Measurements from ENCODE around the gene CD164.

Gene CD164

DNA sequence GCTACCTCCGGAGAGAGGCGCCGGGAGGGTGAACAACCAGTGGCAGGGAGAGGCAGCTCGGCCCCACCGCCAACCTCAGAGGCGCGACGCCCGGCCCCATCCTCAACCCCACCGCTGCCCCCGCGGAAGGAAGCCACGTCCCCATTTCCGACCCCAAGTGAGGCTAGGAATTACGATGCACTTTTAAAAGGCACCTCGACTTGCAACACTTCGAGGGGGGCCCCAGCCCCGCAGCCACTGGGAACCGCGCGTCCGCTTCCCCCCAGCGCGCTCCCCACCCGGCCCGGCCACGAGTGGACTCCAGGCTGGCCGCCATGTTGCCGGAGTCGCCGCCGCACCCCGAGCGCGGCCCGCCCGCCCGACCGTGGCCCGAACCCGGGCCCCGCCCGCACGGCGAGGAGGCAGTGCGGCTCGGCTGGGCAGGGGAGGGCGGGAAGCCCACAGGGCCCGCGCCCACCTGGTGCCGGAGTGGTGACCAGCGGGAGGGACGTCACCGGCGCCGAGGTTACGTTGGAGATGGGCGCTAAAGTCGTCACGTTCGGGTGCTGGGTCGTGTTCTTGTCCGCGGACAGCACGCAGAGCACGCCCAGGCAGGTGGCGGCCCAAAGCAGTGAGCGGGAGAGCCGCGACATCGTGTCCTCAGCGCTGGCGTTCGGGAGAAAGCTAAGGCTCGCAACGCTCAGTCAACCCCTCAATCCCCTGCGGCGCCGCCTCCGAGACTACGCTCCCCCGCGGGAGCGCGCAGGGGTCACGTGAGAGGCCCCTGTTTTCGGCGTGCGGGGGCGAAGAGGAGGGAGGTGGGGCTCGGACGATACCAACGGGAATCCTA is at the start of gene CD164:
Gene CD164 (minus strand): TSS at position 721 of the 829 bp plus-strand sequence. CDS start 89 bp downstream, at position 632.
- peaks cover 37% of the 10 kb centered on the region for H3K4me1 Mint-ChIP-seq
- peak; percentile 82 for ATAC-seq
- no peaks in the 10 kb centered on the region for H3K9me3 Mint-ChIP-seq
- no peaks in the 10 kb centered on the region for H3K27me3 Mint-ChIP-seq
- H3K27ac Mint-ChIP-seq: peak within 1 kb of the TSS; percentile 100
- H3K36me3 Mint-ChIP-seq: peaks cover 32% of the 10 kb centered on the region
- peak within 1 kb of the TSS; percentile 98 for H3K4me3 Mint-ChIP-seq

- H3K4me3 Mint-ChIP-seq: no peak overlapping the region
- no peaks in the 10 kb centered on the region for H3K36me3 Mint-ChIP-seq
- no peak for ATAC-seq
- H3K27me3 Mint-ChIP-seq: no peaks in the 10 kb centered on the region
- H3K4me1 Mint-ChIP-seq: no peaks in the 10 kb centered on the region
- no peak overlapping the region for H3K27ac Mint-ChIP-seq
- no peaks in the 10 kb centered on the region for H3K9me3 Mint-ChIP-seq
Measured at GRCh38 chr6:109429496-109429895, 47.2 kb upstream of the CD164 start.

GRCh38 chr6:109428889-109429477 is 46.7 kb upstream of the CD164 start:
- Mint-ChIP-seq H3K27me3 (no peaks in the 10 kb centered on the region), H3K36me3 (no peaks in the 10 kb centered on the region), H3K9me3 (no peaks in the 10 kb centered on the region), H3K4me3 (no peak overlapping the region), H3K4me1 (peaks cover 2% of the 10 kb centered on the region), H3K27ac (no peak overlapping the region)
- ATAC-seq: no peak

DNA sequence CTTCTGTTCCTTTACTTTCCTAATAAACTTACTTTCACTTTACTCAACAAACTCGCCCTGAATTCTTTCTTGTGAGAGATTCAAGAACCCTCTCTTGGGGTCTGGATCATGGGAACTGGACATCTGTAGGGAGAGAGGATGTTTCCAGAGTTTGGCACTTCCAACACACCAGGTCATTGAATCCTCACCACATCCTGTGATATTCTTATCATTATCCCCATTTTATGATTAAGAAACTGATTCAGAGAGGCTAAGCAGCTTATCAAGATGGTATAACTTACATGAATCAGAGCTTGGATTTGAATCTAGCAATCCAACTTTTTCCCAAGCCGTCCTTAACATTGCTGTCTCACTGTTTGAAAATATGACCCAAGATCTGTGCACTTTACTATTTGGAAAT is 42.7 kb upstream of the CD164 start:
- Mint-ChIP-seq H3K4me1 (peaks cover 7% of the 10 kb centered on the region), H3K9me3 (no peaks in the 10 kb centered on the region), H3K36me3 (no peaks in the 10 kb centered on the region), H3K4me3 (no peak overlapping the region), H3K27ac (no peak overlapping the region), H3K27me3 (no peaks in the 10 kb centered on the region)
- no peak for ATAC-seq

DNA sequence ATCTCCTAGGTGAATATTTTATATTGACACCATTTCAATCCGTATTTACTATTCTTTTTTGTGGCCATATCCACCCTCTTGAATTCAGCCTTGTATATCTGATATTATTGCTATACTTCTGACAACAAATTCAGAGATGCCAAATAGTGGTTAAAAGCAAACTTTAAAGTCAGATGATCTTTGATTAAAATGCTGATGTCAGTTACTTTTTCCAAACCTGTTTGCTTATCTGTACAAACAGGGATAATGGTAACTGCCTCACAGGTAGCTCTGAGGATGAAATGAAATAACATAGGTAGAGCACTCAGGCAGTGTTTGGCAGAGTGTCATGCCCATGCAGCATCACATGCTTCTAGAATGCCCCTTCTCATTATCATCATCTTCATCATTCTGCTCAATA is 38.9 kb upstream of the CD164 start:
- Mint-ChIP-seq H3K36me3 (no peaks in the 10 kb centered on the region), H3K27me3 (no peaks in the 10 kb centered on the region), H3K4me1 (peaks cover 7% of the 10 kb centered on the region), H3K27ac (no peak overlapping the region), H3K4me3 (no peak overlapping the region), H3K9me3 (no peaks in the 10 kb centered on the region)
- no peak for ATAC-seq

GRCh38 chr6:109420751-109421150 is 38.5 kb upstream of the CD164 start:
- H3K4me3 Mint-ChIP-seq: no peak overlapping the region
- ATAC-seq: no peak
- peaks cover 7% of the 10 kb centered on the region for H3K4me1 Mint-ChIP-seq
- no peaks in the 10 kb centered on the region for H3K27me3 Mint-ChIP-seq
- H3K36me3 Mint-ChIP-seq: no peaks in the 10 kb centered on the region
- H3K9me3 Mint-ChIP-seq: no peaks in the 10 kb centered on the region
- H3K27ac Mint-ChIP-seq: no peak overlapping the region

GRCh38 chr6:109417646-109418045 is 35.4 kb upstream of the CD164 start:
- Mint-ChIP-seq H3K4me1 (no peaks in the 10 kb centered on the region), H3K27ac (no peak overlapping the region), H3K9me3 (peaks cover 2% of the 10 kb centered on the region), H3K27me3 (no peaks in the 10 kb centered on the region), H3K4me3 (no peak overlapping the region), H3K36me3 (no peaks in the 10 kb centered on the region)
- no peak for ATAC-seq

DNA sequence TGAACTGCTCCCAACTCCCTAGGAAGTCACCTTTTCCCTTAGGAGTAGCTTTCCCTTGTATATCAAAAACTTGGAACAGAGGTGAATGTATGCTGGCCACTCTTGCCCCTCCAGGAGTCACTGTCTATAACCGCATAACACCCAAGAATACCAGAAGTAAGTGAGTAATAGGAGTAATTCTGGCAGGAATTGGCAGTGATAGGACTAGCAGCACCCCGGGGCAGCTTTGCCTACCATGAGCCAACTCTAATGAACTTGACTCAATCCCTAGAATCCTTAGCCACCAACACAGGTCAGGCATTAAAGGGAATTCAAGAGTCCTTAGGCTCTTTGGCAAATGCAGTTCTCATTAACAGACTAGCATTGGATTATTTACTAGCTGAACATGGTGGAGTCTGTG is 28.8 kb upstream of the CD164 start:
- no peak for ATAC-seq
- H3K27me3 Mint-ChIP-seq: no peaks in the 10 kb centered on the region
- no peak overlapping the region for H3K4me3 Mint-ChIP-seq
- H3K4me1 Mint-ChIP-seq: no peaks in the 10 kb centered on the region
- peaks cover 2% of the 10 kb centered on the region for H3K9me3 Mint-ChIP-seq
- peaks cover 4% of the 10 kb centered on the region for H3K36me3 Mint-ChIP-seq
- H3K27ac Mint-ChIP-seq: no peak overlapping the region

DNA sequence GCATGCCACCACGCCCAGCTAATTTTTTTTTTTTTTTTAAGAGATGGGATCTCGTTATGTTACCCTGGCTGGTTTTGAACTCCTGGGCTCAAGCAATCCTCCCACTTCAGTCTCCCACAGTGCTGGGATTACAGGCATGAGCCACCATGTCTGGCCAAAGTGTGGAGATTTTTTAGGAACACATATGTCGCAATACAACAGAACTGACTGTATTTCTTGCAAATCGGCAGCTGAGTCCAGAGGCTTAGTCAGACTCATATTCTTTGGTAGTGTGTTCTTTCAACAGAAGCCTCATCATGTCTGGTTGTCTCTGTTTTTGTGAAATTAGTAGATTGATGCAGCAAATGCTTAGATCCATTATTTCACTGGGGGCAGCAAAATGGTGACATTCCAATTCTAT is 23.9 kb upstream of the CD164 start:
- no peaks in the 10 kb centered on the region for H3K27me3 Mint-ChIP-seq
- H3K4me3 Mint-ChIP-seq: no peak overlapping the region

GRCh38 chr6:109397020-109397419 is 14.8 kb upstream of the CD164 start:
- no peaks in the 10 kb centered on the region for H3K36me3 Mint-ChIP-seq
- no peaks in the 10 kb centered on the region for H3K4me1 Mint-ChIP-seq
- H3K27me3 Mint-ChIP-seq: no peaks in the 10 kb centered on the region
- H3K4me3 Mint-ChIP-seq: no peak overlapping the region
- no peaks in the 10 kb centered on the region for H3K9me3 Mint-ChIP-seq
- H3K27ac Mint-ChIP-seq: no peak overlapping the region
- ATAC-seq: no peak

More for the DNA sequence above, 23.9 kb upstream of the CD164 start:
- Mint-ChIP-seq H3K27ac (no peak overlapping the region), H3K36me3 (peaks cover 4% of the 10 kb centered on the region), H3K9me3 (no peaks in the 10 kb centered on the region), H3K4me1 (no peaks in the 10 kb centered on the region)
- no peak for ATAC-seq

DNA sequence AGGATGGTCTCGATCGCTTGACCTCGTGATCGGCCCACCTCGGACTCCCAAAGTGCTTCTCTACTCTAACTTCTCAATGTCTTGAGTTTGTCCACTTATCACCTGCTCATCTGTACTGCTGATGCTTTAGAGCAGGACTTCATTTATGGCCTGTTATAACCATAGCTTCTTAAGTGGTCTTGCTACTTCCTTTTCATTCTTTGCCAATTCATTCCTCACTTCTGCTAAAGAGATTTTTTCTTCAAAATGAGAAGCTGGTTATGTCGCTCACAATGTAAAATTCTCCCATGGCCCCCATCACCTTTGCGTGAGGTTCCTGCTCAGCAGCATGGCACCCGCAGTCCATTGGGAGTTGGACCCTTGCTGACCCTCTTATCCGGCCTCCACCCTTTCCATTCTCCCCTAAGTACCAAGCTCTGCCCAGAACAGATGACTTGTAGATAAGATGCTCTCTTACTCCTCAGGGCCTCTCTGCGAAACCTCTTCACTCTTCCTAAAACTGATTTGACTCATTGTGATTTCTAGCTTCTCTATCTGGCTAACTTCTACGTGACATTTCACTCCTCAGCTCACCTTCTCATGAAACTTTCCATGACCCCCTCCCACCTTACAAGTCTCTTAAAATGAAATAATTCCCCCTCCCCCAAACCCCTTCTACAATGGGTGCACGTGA is 13.9 kb upstream of the CD164 start:
- no peaks in the 10 kb centered on the region for H3K4me1 Mint-ChIP-seq
- no peak overlapping the region for H3K4me3 Mint-ChIP-seq
- no peak for ATAC-seq
- no peaks in the 10 kb centered on the region for H3K27me3 Mint-ChIP-seq
- H3K36me3 Mint-ChIP-seq: no peaks in the 10 kb centered on the region
- no peak overlapping the region for H3K27ac Mint-ChIP-seq
- H3K9me3 Mint-ChIP-seq: no peaks in the 10 kb centered on the region

GRCh38 chr6:109393886-109394281 is 11.6 kb upstream of the CD164 start:
- no peak for ATAC-seq

GRCh38 chr6:109393157-109393885 is 11.1 kb upstream of the CD164 start:
- Mint-ChIP-seq H3K27ac (no peak overlapping the region), H3K36me3 (no peaks in the 10 kb centered on the region), H3K4me1 (no peaks in the 10 kb centered on the region), H3K4me3 (no peak overlapping the region), H3K27me3 (no peaks in the 10 kb centered on the region), H3K9me3 (no peaks in the 10 kb centered on the region)
- ATAC-seq: no peak

More at GRCh38 chr6:109393886-109394281, 11.6 kb upstream of the CD164 start:
- H3K4me3 Mint-ChIP-seq: no peak overlapping the region
- no peaks in the 10 kb centered on the region for H3K36me3 Mint-ChIP-seq
- no peak overlapping the region for H3K27ac Mint-ChIP-seq
- H3K9me3 Mint-ChIP-seq: no peaks in the 10 kb centered on the region
- no peaks in the 10 kb centered on the region for H3K4me1 Mint-ChIP-seq
- H3K27me3 Mint-ChIP-seq: no peaks in the 10 kb centered on the region

DNA sequence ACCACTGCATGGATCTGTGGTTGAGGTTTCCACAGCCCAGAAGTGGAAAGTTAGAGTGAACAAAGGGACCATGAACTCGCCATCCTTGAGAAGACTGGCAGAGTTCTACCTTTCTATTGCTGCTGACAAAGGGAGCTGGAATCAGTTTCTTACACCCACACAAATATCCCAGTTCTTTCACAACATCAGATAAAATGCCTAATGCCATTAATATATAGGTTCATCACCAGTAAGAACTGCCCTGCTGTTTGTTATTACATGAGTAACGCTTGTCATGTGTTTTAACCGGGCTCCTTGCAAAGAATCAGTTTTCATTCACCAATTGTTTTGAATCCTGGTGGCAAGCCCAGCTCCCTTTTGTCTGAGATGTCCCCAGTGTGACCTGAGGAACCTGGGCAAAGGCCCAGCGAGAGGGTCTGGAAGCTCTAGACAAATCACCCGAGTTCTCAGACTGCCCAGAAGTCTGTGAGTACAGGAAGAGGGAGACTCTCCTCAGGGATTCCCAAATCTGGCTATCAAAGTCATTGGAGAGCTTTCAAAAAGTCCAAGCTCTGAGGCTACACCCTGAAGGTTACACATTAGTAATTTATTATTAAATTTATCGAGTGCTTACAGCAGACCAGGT is 7.5 kb upstream of the CD164 start:
- H3K4me1 Mint-ChIP-seq: no peaks in the 10 kb centered on the region
- ATAC-seq: no peak
- H3K36me3 Mint-ChIP-seq: no peaks in the 10 kb centered on the region
- H3K9me3 Mint-ChIP-seq: no peaks in the 10 kb centered on the region
- no peaks in the 10 kb centered on the region for H3K27me3 Mint-ChIP-seq
- H3K4me3 Mint-ChIP-seq: no peak overlapping the region
- H3K27ac Mint-ChIP-seq: no peak overlapping the region

DNA sequence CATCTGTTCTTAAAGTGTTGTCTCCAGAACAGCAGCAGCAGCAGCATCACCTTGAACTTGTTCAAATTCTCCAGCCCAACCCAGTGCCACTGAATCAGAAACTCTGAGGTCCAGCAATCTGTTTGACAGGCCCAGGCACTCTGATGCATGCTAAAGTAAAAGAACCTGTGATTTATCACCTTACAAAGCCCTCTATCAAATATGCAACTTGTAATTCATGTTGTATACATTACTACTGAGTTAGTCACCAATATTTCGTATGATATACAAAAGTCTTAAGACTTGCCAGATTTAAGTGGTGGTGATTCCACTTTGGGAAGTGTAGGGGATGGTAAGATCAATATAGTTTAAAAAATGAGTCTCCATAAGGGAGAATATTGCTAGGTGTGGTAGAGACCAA is 6.0 kb upstream of the CD164 start:
- Mint-ChIP-seq H3K4me3 (no peak overlapping the region), H3K4me1 (no peaks in the 10 kb centered on the region), H3K36me3 (no peaks in the 10 kb centered on the region), H3K27ac (peak overlapping the region; percentile 9), H3K9me3 (no peaks in the 10 kb centered on the region), H3K27me3 (no peaks in the 10 kb centered on the region)
- ATAC-seq: no peak

All from stimulated activated memory B cell treated with anti-CD40 and anti-IgM and Interleukin-4, amounts not matched to agents 10 μg/mL and 1 μg/mL and 100 μg/mL, for 72 hours (primary cell).